Astrocyte (in vitro differentiated cells and primary cell): Measurements from ENCODE around the gene CA6. TPM values are rescaled to one million over a fixed set of nuclear protein-coding genes. Genes with fewer than 3 reads are reported as not detected.
"Not testable (repeated sequence)": the region's sequence is repeated elsewhere in the genome, so short reads cannot be mapped to it uniquely, and the experiment has no call there.

Source experiments
- DNase-seq: peaks from one replicate; pipeline ENCODE4 v3.0.0-alpha.2; 2010; ENCODE audit warnings: low read depth
- FAIRE-seq: peaks from 2 replicates; lab custom pipeline; 2011; peaks lifted over from hg19 to GRCh38; lab: Jason Lieb, UNC
- H2AFZ ChIP-seq: 2 replicates; pipeline ENCODE4 v1.6.0; 2012; ENCODE audit warnings: low read depth, low read length, inconsistent platforms
- H3K27ac ChIP-seq: 2 replicates; pipeline ENCODE4 v1.5.1; 2011; ENCODE audit warnings: low read depth, low read length, inconsistent platforms
- H3K27me3 ChIP-seq: 2 replicates; pipeline ENCODE4 v1.6.0; 2011; ENCODE audit warnings: low read length, inconsistent platforms; ENCODE audit not compliant: insufficient read depth
- H3K36me3 ChIP-seq: 2 replicates; pipeline ENCODE4 v1.5.1; 2011; ENCODE audit warnings: low read length, inconsistent platforms; ENCODE audit not compliant: insufficient read depth
- H3K4me1 ChIP-seq: 2 replicates; pipeline ENCODE4 v1.5.1; 2011; ENCODE audit warnings: low read length, inconsistent platforms; ENCODE audit not compliant: insufficient read depth
- H3K4me2 ChIP-seq: 2 replicates; pipeline ENCODE4 v1.6.0; 2012; ENCODE audit warnings: low read length, inconsistent platforms
- H3K4me3 ChIP-seq: 2 replicates; pipeline ENCODE4 v1.5.1; 2011; ENCODE audit warnings: low read depth, mild to moderate bottlenecking, low read length, inconsistent platforms; ENCODE audit not compliant: insufficient read depth
- H3K79me2 ChIP-seq: 2 replicates; pipeline ENCODE4 v1.6.0; 2012; ENCODE audit warnings: mild to moderate bottlenecking, low read length, inconsistent platforms; ENCODE audit not compliant: insufficient read depth
- H3K9ac ChIP-seq: 2 replicates; pipeline ENCODE4 v1.6.0; 2012; ENCODE audit warnings: mild to moderate bottlenecking, low read length, inconsistent platforms
- H3K9me3 ChIP-seq: 2 replicates; pipeline ENCODE4 v1.5.1; 2012; ENCODE audit warnings: low read depth, mild to moderate bottlenecking, low read length, inconsistent platforms; ENCODE audit not compliant: insufficient read depth
- H4K20me1 ChIP-seq: 2 replicates; pipeline ENCODE4 v1.6.0; 2012; ENCODE audit warnings: low read length, inconsistent platforms; ENCODE audit not compliant: insufficient read depth
- H3K27ac Mint-ChIP-seq: one replicate; pipeline ENCODE4 v1.8.0; 2021; ENCODE audit warnings: mild to moderate bottlenecking, mixed read lengths; ENCODE audit not compliant: unreplicated experiment
- H3K27me3 Mint-ChIP-seq: one replicate; pipeline ENCODE4 v1.8.0; 2021; ENCODE audit warnings: low read depth, mixed read lengths; ENCODE audit not compliant: unreplicated experiment
- H3K36me3 Mint-ChIP-seq: one replicate; pipeline ENCODE4 v1.8.0; 2021; ENCODE audit warnings: low read depth, mixed read lengths; ENCODE audit not compliant: unreplicated experiment
- H3K4me1 Mint-ChIP-seq: one replicate; pipeline ENCODE4 v1.8.0; 2021; ENCODE audit warnings: low read depth, mixed read lengths; ENCODE audit not compliant: unreplicated experiment
- H3K4me3 Mint-ChIP-seq: one replicate; pipeline ENCODE4 v1.8.0; 2021; ENCODE audit warnings: mild to moderate bottlenecking, moderate library complexity, mixed read lengths; ENCODE audit not compliant: unreplicated experiment
- H3K9me3 Mint-ChIP-seq: one replicate; pipeline ENCODE4 v1.8.0; 2021; ENCODE audit warnings: mild to moderate bottlenecking, mixed read lengths; ENCODE audit not compliant: unreplicated experiment
- EZH2 ChIP-seq: IDR thresholded peaks from 2 replicates; pipeline ENCODE4 v1.6.1; 2012; ENCODE audit warnings: mild to moderate bottlenecking, low read length, inconsistent platforms; ENCODE audit not compliant: insufficient read depth
- total RNA-seq: library from RNA; stranded (reverse); gene quantifications from 2 replicates; pipeline ENCODE4 v1.2.1, GENCODE V29; 2021
- TF ChIP-seq, protein P1 (sequence below): IDR thresholded peaks from 2 replicates; pipeline ENCODE4 v1.5.1; 2011; ENCODE audit warnings: low read depth, mild to moderate bottlenecking, inconsistent platforms, low read length, moderate library complexity; ENCODE audit not compliant: insufficient read depth

Gene CA6
- total RNA-seq, 1 donor from 2014 or later, result not detected

DNA sequence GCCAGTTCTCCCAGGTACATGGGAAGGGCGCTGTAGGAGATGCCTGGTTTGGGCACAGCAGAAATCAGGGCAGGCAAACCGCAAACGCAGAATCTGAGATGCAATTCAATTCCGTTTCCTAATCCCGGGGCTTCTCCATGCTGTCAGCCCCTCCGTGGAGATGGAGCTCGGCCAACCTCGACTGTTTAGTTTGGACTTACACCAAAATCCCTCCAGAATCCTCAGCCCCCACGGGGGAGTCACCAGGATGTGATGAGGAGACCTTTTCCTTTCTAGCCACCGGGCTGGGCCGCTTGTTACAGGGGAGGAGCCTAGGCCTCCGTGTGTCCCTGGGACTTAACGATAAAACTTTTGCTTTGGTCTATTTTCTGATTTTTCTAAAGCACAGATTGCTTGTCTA is 72.7 kb downstream of the CA6 start:
- peaks cover 2% of the 10 kb centered on the region for H3K27me3 ChIP-seq
- no peak overlapping the region for H3K4me3 ChIP-seq
- Mint-ChIP-seq H3K4me3 (no peak overlapping the region), H3K27me3 (peaks cover 47% of the 10 kb centered on the region), H3K36me3 (no peaks in the 10 kb centered on the region), H3K4me1 (no peaks in the 10 kb centered on the region), H3K27ac (no peak overlapping the region), H3K9me3 (no peaks in the 10 kb centered on the region)
- H3K4me2 ChIP-seq, result peak overlapping the region; percentile 34
- H3K79me2 ChIP-seq, result no peaks in the 10 kb centered on the region
- no peak overlapping the region for H3K27ac ChIP-seq
- no peaks in the 10 kb centered on the region for H3K36me3 ChIP-seq
- DNase-seq (no peak), FAIRE-seq (no peak)
- no peaks in the 10 kb centered on the region for H3K9me3 ChIP-seq
- no peaks in the 10 kb centered on the region for H4K20me1 ChIP-seq
- H3K9ac ChIP-seq, result no peak overlapping the region
- H2AFZ ChIP-seq, result peak overlapping the region; percentile 13
- no peaks in the 10 kb centered on the region for H3K4me1 ChIP-seq
- TF ChIP-seq, protein P1, sequence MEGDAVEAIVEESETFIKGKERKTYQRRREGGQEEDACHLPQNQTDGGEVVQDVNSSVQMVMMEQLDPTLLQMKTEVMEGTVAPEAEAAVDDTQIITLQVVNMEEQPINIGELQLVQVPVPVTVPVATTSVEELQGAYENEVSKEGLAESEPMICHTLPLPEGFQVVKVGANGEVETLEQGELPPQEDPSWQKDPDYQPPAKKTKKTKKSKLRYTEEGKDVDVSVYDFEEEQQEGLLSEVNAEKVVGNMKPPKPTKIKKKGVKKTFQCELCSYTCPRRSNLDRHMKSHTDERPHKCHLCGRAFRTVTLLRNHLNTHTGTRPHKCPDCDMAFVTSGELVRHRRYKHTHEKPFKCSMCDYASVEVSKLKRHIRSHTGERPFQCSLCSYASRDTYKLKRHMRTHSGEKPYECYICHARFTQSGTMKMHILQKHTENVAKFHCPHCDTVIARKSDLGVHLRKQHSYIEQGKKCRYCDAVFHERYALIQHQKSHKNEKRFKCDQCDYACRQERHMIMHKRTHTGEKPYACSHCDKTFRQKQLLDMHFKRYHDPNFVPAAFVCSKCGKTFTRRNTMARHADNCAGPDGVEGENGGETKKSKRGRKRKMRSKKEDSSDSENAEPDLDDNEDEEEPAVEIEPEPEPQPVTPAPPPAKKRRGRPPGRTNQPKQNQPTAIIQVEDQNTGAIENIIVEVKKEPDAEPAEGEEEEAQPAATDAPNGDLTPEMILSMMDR, result no peak
- no peak for TF ChIP-seq EZH2

DNA sequence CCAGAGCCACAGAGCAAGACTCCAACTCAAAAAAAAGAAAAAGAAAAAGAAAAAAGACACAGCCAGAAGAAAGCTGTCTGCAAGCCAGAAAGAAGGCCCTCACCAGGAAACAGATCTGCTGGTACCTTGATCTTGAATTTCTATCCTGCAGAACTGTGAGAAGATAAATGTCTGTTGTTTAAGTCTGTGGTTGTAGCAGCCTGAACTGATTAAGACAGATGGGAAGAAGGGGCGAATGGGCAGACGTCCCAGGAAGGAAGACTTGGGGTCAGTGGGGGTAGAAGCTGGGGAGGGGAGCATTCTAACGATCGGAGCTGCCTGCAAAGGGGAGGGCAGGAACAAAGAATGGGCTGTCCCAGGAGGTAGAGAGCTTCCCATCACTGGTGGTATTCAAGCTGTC is 74.2 kb downstream of the CA6 start:
- Histone ChIP-seq H3K4me2 (no peak overlapping the region), H3K4me1 (no peaks in the 10 kb centered on the region), H3K27me3 (peaks cover 2% of the 10 kb centered on the region), H3K4me3 (no peak overlapping the region), H3K9ac (no peak overlapping the region), H3K36me3 (no peaks in the 10 kb centered on the region), H3K79me2 (no peaks in the 10 kb centered on the region), H2AFZ (no peak overlapping the region), H3K9me3 (no peaks in the 10 kb centered on the region), H4K20me1 (no peaks in the 10 kb centered on the region), H3K27ac (no peak overlapping the region)
- Mint-ChIP-seq H3K9me3 (no peaks in the 10 kb centered on the region), H3K4me3 (no peak overlapping the region), H3K4me1 (no peaks in the 10 kb centered on the region), H3K36me3 (no peaks in the 10 kb centered on the region), H3K27me3 (peaks cover 41% of the 10 kb centered on the region), H3K27ac (no peak overlapping the region)
- DNase-seq, result peak; percentile 31
- TF ChIP-seq, protein P1, result no peak
- no peak for TF ChIP-seq EZH2
- no peak for FAIRE-seq

DNA sequence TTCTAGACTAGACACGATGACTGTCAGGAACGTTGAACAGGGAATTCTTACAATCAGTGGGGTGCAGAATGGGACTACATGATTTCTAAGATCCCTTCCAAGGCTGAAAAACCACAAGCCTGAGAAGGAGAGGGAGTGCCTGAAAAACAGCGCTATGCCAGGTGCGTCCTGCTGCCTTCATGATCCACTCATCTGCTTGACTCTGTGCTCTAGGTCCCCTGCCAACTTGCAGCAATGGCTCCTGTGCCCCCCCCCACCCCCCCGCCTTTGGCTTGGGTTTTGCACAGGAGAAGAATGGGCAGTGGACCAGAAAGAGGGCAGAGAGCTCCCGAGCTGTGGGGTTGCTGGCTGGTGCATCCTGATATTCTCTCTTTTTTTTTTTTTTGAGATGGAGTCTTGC is 74.6 kb downstream of the CA6 start:
- TF ChIP-seq EZH2, result no peak
- TF ChIP-seq, protein P1, result no peak
- Histone ChIP-seq H3K4me2 (no peak overlapping the region), H3K27me3 (peaks cover 2% of the 10 kb centered on the region), H3K27ac (no peak overlapping the region), H3K4me1 (no peaks in the 10 kb centered on the region), H4K20me1 (no peaks in the 10 kb centered on the region), H3K4me3 (no peak overlapping the region), H3K79me2 (no peaks in the 10 kb centered on the region), H3K9me3 (no peaks in the 10 kb centered on the region), H2AFZ (no peak overlapping the region), H3K36me3 (no peaks in the 10 kb centered on the region), H3K9ac (no peak overlapping the region)
- no peak overlapping the region for H3K4me3 Mint-ChIP-seq
- no peaks in the 10 kb centered on the region for H3K36me3 Mint-ChIP-seq
- FAIRE-seq (no peak), DNase-seq (peak; percentile 30)
- H3K9me3 Mint-ChIP-seq, result no peaks in the 10 kb centered on the region
- H3K27me3 Mint-ChIP-seq, result peaks cover 41% of the 10 kb centered on the region
- H3K4me1 Mint-ChIP-seq, result no peaks in the 10 kb centered on the region
- H3K27ac Mint-ChIP-seq, result no peak overlapping the region

DNA sequence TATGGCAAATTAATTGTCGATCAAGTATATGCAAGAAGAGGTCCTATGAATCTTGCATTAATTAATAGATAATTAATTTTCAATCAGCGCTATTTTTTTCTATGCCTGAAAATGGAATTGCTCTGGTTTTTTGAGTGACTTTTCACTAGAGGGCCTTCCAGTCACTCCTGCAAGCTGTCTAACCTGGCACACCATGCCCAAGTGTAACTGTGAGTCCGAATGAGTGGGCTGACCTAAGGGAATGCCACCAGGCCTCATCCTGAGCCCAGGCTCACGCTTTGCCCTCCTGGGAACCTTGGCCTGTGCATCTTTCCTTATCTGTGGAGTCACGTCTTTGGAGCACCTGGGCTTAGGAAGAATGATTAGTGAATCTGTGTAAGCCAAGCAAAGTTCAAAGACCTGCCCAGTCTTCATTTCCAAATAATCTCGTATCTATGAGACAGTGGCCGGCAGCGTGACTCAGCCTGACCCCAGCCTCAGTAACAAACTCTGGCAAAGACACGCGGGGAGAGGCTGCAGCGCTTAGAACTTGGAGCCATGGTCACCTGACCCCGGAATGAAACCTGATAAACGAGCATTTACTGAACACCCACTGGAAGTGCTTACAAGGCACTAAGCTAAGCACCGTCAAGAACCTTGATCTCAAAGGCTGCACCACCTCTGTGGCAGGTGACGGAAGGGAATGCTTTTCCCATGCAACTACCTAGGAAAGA is 76.5 kb downstream of the CA6 start:
- H3K27me3 ChIP-seq, H3K4me2 ChIP-seq, H3K4me1 ChIP-seq, H4K20me1 ChIP-seq, H3K4me3 Mint-ChIP-seq, H3K9me3 ChIP-seq, H3K4me1 Mint-ChIP-seq, H3K36me3 ChIP-seq, H3K79me2 ChIP-seq, H3K27ac Mint-ChIP-seq, H3K27ac ChIP-seq, H2AFZ ChIP-seq, H3K36me3 Mint-ChIP-seq, H3K4me3 ChIP-seq, FAIRE-seq, H3K9me3 Mint-ChIP-seq, H3K9ac ChIP-seq, DNase-seq: not testable (repeated sequence)
- peaks cover 31% of the 10 kb centered on the region for H3K27me3 Mint-ChIP-seq
